GM10248 (cell line): Measurements from ENCODE around the gene PIK3CD.
"Not testable (repeated sequence)": the region's sequence is repeated elsewhere in the genome, so short reads cannot be mapped to it uniquely, and the experiment has no call there.

Experiments
- CTCF ChIA-PET: fragments of 300-600 bp; sonication (Branson Sonifier 250); formaldehyde crosslinking; extraction: SDS; loops from one replicate; lab custom pipeline; 2021; ENCODE audit warnings: antibody characterized with exemption; lab: Yijun Ruan, JAX
- POLR2A ChIA-PET: fragments of 350-650 bp; sonication (Branson Sonifier 250); formaldehyde crosslinking; extraction: SDS; loops from one replicate; lab custom pipeline; 2020; ENCODE audit warnings: antibody characterized with exemption; lab: Yijun Ruan, JAX
- DNase-seq: peaks from one replicate; pipeline ENCODE4 v3.0.0; 2012; ENCODE audit errors: extremely low spot score
- TF ChIP-seq, protein P1 (sequence below): IDR thresholded peaks from 2 replicates; pipeline ENCODE4 v1.5.1; 2012; ENCODE audit warnings: mild to moderate bottlenecking, low read depth; ENCODE audit errors: extremely low read depth, missing control alignments, control extremely low read depth

The PIK3CD gene

DNA sequence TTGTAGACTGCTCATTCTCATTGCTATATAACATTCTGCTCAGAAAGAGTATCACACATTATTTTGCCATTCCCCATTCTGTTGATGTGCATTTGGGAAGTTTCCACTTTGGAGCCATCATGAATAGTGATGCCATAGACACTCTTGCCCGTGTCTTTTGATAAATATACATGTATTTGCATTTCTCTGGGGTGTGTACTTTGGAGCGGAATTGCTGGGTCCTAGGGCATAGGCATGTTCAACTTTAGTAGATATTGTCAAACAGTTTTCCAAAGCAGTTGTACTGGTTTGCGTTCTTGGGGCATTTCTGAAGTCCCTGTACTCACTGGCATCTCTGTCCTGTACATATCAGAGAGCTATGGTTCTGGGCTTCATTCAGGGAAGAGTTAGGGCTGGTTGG lies 52.1 kb downstream of the PIK3CD start:
- ChIA-PET CTCF (interaction anchor here (1.2 to 2.6 kb wide), 6 partner anchors 13 to 88 kb away, joined by 3 to 11 read pairs (median 5); no protein-coding TSS in a partner anchor), POLR2A (no interaction called here)
- DNase-seq: no peak
- TF ChIP-seq, protein P1, sequence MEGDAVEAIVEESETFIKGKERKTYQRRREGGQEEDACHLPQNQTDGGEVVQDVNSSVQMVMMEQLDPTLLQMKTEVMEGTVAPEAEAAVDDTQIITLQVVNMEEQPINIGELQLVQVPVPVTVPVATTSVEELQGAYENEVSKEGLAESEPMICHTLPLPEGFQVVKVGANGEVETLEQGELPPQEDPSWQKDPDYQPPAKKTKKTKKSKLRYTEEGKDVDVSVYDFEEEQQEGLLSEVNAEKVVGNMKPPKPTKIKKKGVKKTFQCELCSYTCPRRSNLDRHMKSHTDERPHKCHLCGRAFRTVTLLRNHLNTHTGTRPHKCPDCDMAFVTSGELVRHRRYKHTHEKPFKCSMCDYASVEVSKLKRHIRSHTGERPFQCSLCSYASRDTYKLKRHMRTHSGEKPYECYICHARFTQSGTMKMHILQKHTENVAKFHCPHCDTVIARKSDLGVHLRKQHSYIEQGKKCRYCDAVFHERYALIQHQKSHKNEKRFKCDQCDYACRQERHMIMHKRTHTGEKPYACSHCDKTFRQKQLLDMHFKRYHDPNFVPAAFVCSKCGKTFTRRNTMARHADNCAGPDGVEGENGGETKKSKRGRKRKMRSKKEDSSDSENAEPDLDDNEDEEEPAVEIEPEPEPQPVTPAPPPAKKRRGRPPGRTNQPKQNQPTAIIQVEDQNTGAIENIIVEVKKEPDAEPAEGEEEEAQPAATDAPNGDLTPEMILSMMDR: no peak

DNA sequence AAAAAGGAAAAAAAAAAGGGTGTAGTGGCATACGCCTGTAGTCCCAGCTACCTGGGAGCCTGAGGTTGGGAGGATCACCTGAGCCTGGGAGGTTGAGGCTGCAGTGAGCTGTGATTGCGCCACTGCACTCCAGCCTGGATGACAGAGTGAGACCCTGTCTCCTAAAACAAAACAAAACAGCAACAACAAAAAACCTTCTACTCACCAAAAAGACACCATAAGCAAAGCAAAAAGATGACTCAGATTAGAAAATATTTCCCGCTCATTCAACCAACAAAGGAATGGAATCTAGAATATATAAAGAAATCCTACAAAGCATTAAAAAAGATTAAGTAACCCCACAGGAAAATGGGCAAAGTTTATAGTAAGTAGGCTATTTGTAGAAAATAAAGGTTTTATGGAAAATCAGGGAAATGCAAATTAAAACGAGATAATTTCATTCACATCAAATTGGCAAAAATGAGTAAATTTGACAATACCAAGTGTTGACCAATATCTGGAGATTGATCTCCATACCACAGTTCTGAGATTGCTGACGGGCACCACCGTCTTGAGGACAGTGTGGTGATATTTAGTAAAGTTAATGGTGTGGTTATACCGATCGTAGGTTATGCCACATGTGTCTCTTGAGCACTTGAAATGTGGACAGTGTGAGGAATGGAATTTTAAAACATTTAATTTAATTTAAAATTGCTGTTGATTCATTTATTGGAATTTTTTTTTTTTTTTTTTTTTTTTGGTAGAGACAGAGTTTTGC lies 54.0 kb downstream of the PIK3CD start:
- POLR2A ChIA-PET: no interaction called here
- TF ChIP-seq, protein P1: no peak
- CTCF ChIA-PET: interaction anchor here (2.5 kb wide), 2 partner anchors 14 to 78 kb away, joined by 5 to 10 read pairs; no protein-coding TSS in a partner anchor
- DNase-seq: no peak

DNA sequence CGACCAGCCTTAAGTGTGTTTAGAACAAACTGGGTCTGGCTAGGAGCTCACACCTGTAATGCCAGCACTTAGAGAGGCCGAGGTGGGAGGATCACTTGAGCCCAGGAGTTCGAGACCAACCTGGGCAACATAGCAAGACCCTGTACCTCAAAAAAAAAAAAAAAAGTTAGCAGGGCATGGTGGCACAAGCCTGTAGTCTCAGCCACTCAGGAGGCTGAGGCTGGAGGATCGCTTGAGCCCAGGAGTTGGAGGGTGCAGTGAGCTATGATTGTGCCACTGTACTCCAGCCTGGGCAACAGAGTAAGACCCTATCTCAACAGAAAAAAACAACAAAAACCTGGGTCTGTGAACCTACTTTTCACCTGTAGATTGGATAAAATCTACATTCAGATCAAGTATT lies 54.6 kb downstream of the PIK3CD start:
- ChIA-PET CTCF (interaction anchor here (2.5 kb wide), 1 partner anchor 15 kb away, joined by 5 read pairs; no protein-coding TSS in a partner anchor), POLR2A (interaction anchor here (0.7 kb wide), 1 partner anchor 87 kb away, joined by 4 read pairs; no protein-coding TSS in a partner anchor)

DNA sequence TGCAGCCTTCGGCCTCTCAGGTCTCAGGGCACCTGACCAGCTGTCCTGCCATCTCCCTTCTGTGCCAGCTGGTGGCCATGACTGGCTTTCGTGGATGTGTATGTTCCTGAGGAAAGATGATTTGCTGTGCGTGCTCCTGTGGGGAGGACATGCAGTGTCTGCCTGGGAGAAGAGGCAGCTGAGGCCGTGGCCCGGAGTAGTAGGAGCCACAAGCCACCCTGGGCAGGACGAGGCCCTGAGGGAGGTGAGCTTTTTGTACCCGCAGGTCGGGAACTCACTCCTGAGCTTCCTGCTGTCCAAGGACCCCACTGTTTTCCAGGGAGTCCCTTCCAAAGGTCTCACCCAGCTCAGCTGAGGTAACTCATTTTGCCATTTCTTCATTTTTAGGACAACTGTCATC lies 58.5 kb downstream of the PIK3CD start:
- DNase-seq: no peak
- ChIA-PET CTCF (interaction anchor here (1.0 to 2.2 kb wide), 2 partner anchors 18 to 84 kb away, joined by 3 to 5 read pairs; no protein-coding TSS in a partner anchor), POLR2A (interaction anchor here (0.7 kb wide), 1 partner anchor 57 kb away, joined by 4 read pairs; no protein-coding TSS in a partner anchor)
- TF ChIP-seq, protein P1: no peak

More for the DNA sequence above, 54.6 kb downstream of the PIK3CD start:
- TF ChIP-seq, protein P1: no peak
- DNase-seq: no peak

DNA sequence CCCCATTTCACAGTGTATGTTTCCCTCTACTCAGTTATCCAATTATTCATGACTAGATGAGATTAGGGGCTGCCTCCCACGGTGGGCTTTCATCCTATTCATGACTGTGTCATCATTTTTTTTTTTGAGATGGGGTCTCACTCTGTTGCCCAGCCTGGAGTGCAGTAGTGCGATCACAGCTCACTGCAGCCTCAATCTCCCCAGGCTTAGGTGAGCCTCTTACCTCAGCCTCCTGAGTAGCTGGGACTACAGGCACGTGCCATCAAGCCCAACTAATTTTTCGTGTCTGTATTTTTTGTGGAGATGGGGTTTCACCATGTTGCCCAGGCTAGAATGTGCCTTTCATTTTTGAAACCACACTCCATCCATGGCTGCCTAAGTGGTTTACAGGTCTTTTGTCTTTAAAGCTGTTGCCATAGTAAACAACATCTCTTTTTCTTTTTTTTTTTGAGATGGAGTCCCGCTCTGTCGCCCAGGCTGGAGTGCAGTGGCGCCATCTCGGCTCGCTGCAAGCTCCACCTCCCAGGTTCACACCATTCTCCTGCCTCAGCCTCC lies 60.0 kb downstream of the PIK3CD start:
- TF ChIP-seq, protein P1: no peak
- ChIA-PET POLR2A (no interaction called here), CTCF (interaction anchor here (1.5 to 1.8 kb wide), 2 partner anchors 8 to 13 kb away, joined by 5 to 6 read pairs; no protein-coding TSS in a partner anchor)
- no peak for DNase-seq

DNA sequence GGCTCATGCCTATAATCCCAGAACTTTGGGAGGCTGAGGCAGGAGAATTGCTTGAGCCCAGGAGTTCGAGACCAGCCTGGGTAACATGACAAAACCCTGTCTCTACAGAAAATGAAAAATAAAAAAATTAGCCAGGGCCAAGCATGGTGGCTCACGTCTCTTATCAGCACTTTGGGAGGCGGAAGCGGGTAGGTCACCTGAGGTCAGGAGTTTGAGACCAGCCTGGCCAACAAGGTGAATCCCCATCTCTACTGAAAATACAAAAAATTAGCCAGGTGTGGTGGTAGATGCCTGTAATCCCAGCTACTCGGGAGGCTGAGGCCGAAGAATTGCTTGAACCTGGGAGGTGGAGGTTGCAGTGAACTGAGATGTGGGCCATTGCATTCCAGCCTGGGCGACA lies 61.2 kb downstream of the PIK3CD start:
- POLR2A ChIA-PET, DNase-seq: not testable (repeated sequence)
- CTCF ChIA-PET: interaction anchor here (1.8 kb wide), 1 partner anchor 12 kb away, joined by 6 read pairs; no protein-coding TSS in a partner anchor
